Liver (tissue), 9 donors: ENCODE data around the gene HPS5. TPM values are rescaled to one million over a fixed set of nuclear protein-coding genes. Genes with fewer than 3 reads are reported as not detected.

Experiments used
- DNase-seq: peaks from one replicate; pipeline ENCODE4 v3.0.0-alpha.2; 2017; ENCODE audit warnings: low spot score
- H3K27ac ChIP-seq, 2 donors: one replicate each; pipeline ENCODE4 v1.7.0; 2013; ENCODE audit warnings: inconsistent platforms in 2 of 2, low read length in 2 of 2, control low read depth in 1 of 2, low read depth in 1 of 2, mild to moderate bottlenecking in 1 of 2
- H3K27me3 ChIP-seq, 4 donors: one replicate each; pipeline versions ENCODE4 v1.6.1 to v1.7.0; 2013; ENCODE audit warnings: low read length in 3 of 4, inconsistent platforms in 1 of 4, mild to moderate bottlenecking in 1 of 4, moderate library complexity in 1 of 4; ENCODE audit not compliant: control insufficient read depth in 4 of 4, insufficient read depth in 4 of 4
- H3K36me3 ChIP-seq, 4 donors: one replicate each; pipeline versions ENCODE4 v1.6.1 to v1.7.0; 2013; ENCODE audit warnings: low read length in 3 of 4, mild to moderate bottlenecking in 3 of 4, low read depth in 1 of 4, moderate library complexity in 1 of 4; ENCODE audit not compliant: control insufficient read depth in 4 of 4, insufficient read depth in 3 of 4
- H3K4me1 ChIP-seq, 4 donors: one replicate each; pipeline versions ENCODE4 v1.6.1 to v1.7.0; 2013; ENCODE audit warnings: low read length in 3 of 4, mild to moderate bottlenecking in 3 of 4, moderate library complexity in 1 of 4; ENCODE audit not compliant: control insufficient read depth in 4 of 4, insufficient read depth in 4 of 4
- H3K4me3 ChIP-seq, 3 donors: one replicate each; pipeline versions ENCODE4 v1.6.1 to v1.7.0; 2013; ENCODE audit warnings: low read length in 3 of 3, control low read depth in 1 of 3, low read depth in 1 of 3, mild to moderate bottlenecking in 1 of 3
- H3K9ac ChIP-seq, 2 donors: one replicate each; pipeline ENCODE4 v1.7.0; 2013; ENCODE audit warnings: low read length in 2 of 2, mild to moderate bottlenecking in 2 of 2, moderate library complexity in 2 of 2, control low read depth in 1 of 2, low read depth in 1 of 2
- H3K9me3 ChIP-seq, 4 donors: one replicate each; pipeline versions ENCODE4 v1.6.1 to v1.7.0; 2013; ENCODE audit warnings: low read length in 3 of 4; ENCODE audit not compliant: control insufficient read depth in 4 of 4
- CTCF ChIP-seq: fragments of 150-350 bp; IDR thresholded peaks from 2 replicates; pipeline ENCODE4 v1.5.1; 2017; ENCODE audit warnings: improper control_type of control experiment, low read depth, low read length; ENCODE audit not compliant: missing input control
- EGR1 ChIP-seq, 2 donors: IDR thresholded peaks; 2 replicates each; pipeline ENCODE4 v1.6.1; 2016 to 2018; ENCODE audit warnings: antibody characterized with exemption in 2 of 2, low read depth in 2 of 2
- FOXA1 ChIP-seq: IDR thresholded peaks from 2 replicates; pipeline ENCODE4 v1.6.1; 2016; ENCODE audit warnings: antibody characterized with exemption
- FOXA2 ChIP-seq: IDR thresholded peaks from 2 replicates; pipeline ENCODE4 v1.6.1; 2016; ENCODE audit warnings: antibody characterized with exemption
- GABPA ChIP-seq, 2 donors: IDR thresholded peaks in 1 of 2; conservative IDR thresholded peaks in 1 of 2; 2 replicates each; pipeline ENCODE4 v1.6.1; 2016; ENCODE audit warnings: antibody characterized with exemption in 2 of 2, mild to moderate bottlenecking in 1 of 2, moderate library complexity in 1 of 2
- HNF4A ChIP-seq, 2 donors: conservative IDR thresholded peaks; 2 replicates each; pipeline ENCODE4 v1.6.1; 2016; ENCODE audit warnings: antibody characterized with exemption in 2 of 2, mild to moderate bottlenecking in 2 of 2
- HNF4G ChIP-seq: IDR thresholded peaks from 2 replicates; pipeline ENCODE4 v1.6.1; 2016; ENCODE audit warnings: antibody characterized with exemption
- JUND ChIP-seq, 2 donors: IDR thresholded peaks; 2 replicates each; pipeline ENCODE4 v1.6.1; 2016; ENCODE audit warnings: antibody characterized with exemption in 2 of 2
- NR2F2 ChIP-seq: IDR thresholded peaks from 2 replicates; pipeline ENCODE4 v1.6.1; 2016; ENCODE audit warnings: antibody characterized with exemption
- RAD21 ChIP-seq, 2 donors: IDR thresholded peaks; 2 replicates each; pipeline ENCODE4 v1.6.1; 2016; ENCODE audit warnings: antibody characterized with exemption in 2 of 2, mild to moderate bottlenecking in 2 of 2
- REST ChIP-seq: IDR thresholded peaks from 2 replicates; pipeline ENCODE4 v1.6.1; 2016; ENCODE audit warnings: antibody characterized with exemption, mild to moderate bottlenecking
- RXRA ChIP-seq, 2 donors: IDR thresholded peaks; 2 replicates each; pipeline ENCODE4 v1.6.1; 2017 to 2018; ENCODE audit warnings: antibody characterized with exemption in 2 of 2, mild to moderate bottlenecking in 1 of 2
- SP1 ChIP-seq: IDR thresholded peaks from 2 replicates; pipeline ENCODE4 v1.6.1; 2018; ENCODE audit warnings: antibody characterized with exemption, mild to moderate bottlenecking
- TAF1 ChIP-seq: conservative IDR thresholded peaks from 2 replicates; pipeline ENCODE4 v1.6.1; 2016; ENCODE audit warnings: antibody characterized with exemption, mild to moderate bottlenecking
- YY1 ChIP-seq: IDR thresholded peaks from 2 replicates; pipeline ENCODE4 v1.6.1; 2016; ENCODE audit warnings: antibody characterized with exemption, mild to moderate bottlenecking
- WGBS: extraction: QIAGEN DNeasy Blood & Tissue Kit; methylation state at CpG from one replicate; pipeline ENCODE4 v1.1.7; 2013; 5-methylcytosine and 5-hydroxymethylcytosine counted together
- polyA plus RNA-seq, 2 donors: library from polyadenylated mRNA; stranded (reverse) in 1 of 2; unstranded in 1 of 2; fragments of 200-250 nt in 1 of 2; fragments of >200 nt in 1 of 2; fragmentation: Nextera tagmentation in 1 of 2; extraction: Ambion mirVana in 1 of 2; gene quantifications; one replicate each; pipeline versions ENCODE4 v1.2.1 to v1.2.3, GENCODE V29; 2013 to 2015
- total RNA-seq, 2 donors: library from RNA; depleted of rRNA; stranded (reverse); fragments of >200 nt; gene quantifications; one replicate each; pipeline ENCODE4 v1.2.3, GENCODE V29; 2014
- TF ChIP-seq, protein P1 (sequence below): IDR thresholded peaks from 2 replicates; pipeline ENCODE4 v1.6.1; 2016; ENCODE audit warnings: antibody characterized with exemption
- TF ChIP-seq, protein P2 (sequence below): IDR thresholded peaks from 2 replicates; pipeline ENCODE4 v1.6.1; 2016; ENCODE audit warnings: antibody characterized with exemption
- TF ChIP-seq, protein P3 (sequence below): IDR thresholded peaks from 2 replicates; pipeline ENCODE4 v1.6.1; 2016; ENCODE audit warnings: antibody characterized with exemption
- donor health status: healthy.
- donor health status: healthy.
- donor health status: healthy.
- donor health status: healthy.
- donor health status: healthy.

Gene HPS5
- total and polyA plus RNA-seq, 4 donors = 15.7 to 134 (median 24.2) TPM

DNA sequence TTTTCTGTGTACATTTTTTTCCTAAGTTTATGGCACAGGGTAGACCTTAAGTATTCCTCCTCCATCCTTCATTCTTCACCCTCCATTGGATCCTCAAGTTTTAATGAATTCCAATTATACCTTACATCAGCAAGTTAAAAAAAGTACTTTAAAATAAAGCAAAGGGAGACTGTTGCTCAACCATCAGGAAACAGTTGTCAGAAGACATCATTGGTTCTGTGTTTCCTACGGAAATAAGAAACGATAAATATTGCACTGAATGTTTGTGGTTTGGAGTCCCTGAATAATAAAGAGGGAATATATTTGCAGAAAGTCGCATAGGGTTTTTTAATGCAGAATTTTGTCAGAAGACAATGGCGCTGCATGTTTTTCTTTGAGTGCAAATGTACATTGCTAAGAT lies 44.3 kb upstream of the HPS5 start:
- WGBS = 81% methylated on average over 4 of the region's 4 CpGs
- TF ChIP-seq HNF4A (conservative IDR thresholded peaks at IDR 0.05) (no peak), NR2F2 (no peak), RXRA (IDR thresholded peaks at IDR 0.05) (no peak), FOXA1 (no peak), GABPA (IDR thresholded peaks at IDR 0.05 in 1 of 2, conservative IDR thresholded peaks at IDR 0.05 in 1 of 2) (no peak), JUND (IDR thresholded peaks at IDR 0.05) (no peak), YY1 (no peak)
- TF ChIP-seq, protein P1, sequence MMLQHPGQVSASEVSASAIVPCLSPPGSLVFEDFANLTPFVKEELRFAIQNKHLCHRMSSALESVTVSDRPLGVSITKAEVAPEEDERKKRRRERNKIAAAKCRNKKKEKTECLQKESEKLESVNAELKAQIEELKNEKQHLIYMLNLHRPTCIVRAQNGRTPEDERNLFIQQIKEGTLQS = no peak
- H3K27me3 ChIP-seq = no peaks in the 10 kb centered on the region
- H3K9ac ChIP-seq = no peak overlapping the region
- no peak for DNase-seq
- H3K4me1 ChIP-seq = no peaks in the 10 kb centered on the region
- H3K27ac ChIP-seq = no peak overlapping the region
- H3K36me3 ChIP-seq = peaks cover 8 to 47% (median 43%) of the 10 kb centered on the region in 4 donors
- no peak overlapping the region for H3K4me3 ChIP-seq
- no peaks in the 10 kb centered on the region for H3K9me3 ChIP-seq

DNA sequence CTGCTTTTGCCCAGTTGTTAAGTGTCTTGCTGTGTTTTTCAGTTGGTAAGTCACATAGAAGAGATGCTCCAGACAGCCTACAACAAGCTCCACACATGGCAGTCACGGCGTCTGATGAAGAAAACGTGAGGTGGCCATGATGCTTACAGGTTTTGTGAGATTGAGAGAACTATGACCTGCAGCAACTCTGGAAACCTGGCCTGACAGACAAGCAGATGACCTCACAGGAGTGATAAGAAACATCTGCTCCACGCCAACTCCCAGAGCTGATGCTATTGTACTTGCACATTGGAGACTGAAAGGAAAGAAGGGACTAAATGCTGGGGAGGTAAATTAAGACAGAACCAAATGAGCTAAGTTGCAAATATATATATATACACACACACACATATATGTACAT lies 43.8 kb upstream of the HPS5 start:
- H3K36me3 ChIP-seq = peaks cover 12 to 51% (median 46%) of the 10 kb centered on the region in 4 donors
- no peak overlapping the region for H3K4me3 ChIP-seq
- DNase-seq = no peak
- no peak for TF ChIP-seq HNF4A (conservative IDR thresholded peaks at IDR 0.05)
- TF ChIP-seq, protein P1 = no peak
- H3K27ac ChIP-seq = no peak overlapping the region
- H3K9ac ChIP-seq = no peak overlapping the region
- no peaks in the 10 kb centered on the region for H3K27me3 ChIP-seq
- H3K4me1 ChIP-seq = no peaks in the 10 kb centered on the region
- 93% methylated on average over 4 of the region's 4 CpGs for WGBS
- no peaks in the 10 kb centered on the region for H3K9me3 ChIP-seq

- Histone ChIP-seq H3K4me1 (no peaks in the 10 kb centered on the region), H3K36me3 (peaks cover 14 to 59% (median 51%) of the 10 kb centered on the region in 4 donors), H3K9me3 (no peaks in the 10 kb centered on the region), H3K27me3 (no peaks in the 10 kb centered on the region), H3K9ac (no peak overlapping the region), H3K27ac (no peak overlapping the region), H3K4me3 (no peak overlapping the region)
- TF ChIP-seq FOXA2 = no peak
- no peak for TF ChIP-seq GABPA (IDR thresholded peaks at IDR 0.05 in 1 of 2, conservative IDR thresholded peaks at IDR 0.05 in 1 of 2)
- no peak for TF ChIP-seq YY1
- no peak for TF ChIP-seq TAF1
- no peak for TF ChIP-seq RAD21 (IDR thresholded peaks at IDR 0.05)
- no peak for TF ChIP-seq FOXA1
- no peak for TF ChIP-seq RXRA (IDR thresholded peaks at IDR 0.05)
- TF ChIP-seq CTCF = no peak
- no peak for TF ChIP-seq REST
- TF ChIP-seq JUND (IDR thresholded peaks at IDR 0.05) = no peak
- no peak for TF ChIP-seq NR2F2
- TF ChIP-seq HNF4A (conservative IDR thresholded peaks at IDR 0.05) = no peak
- TF ChIP-seq, protein P2, sequence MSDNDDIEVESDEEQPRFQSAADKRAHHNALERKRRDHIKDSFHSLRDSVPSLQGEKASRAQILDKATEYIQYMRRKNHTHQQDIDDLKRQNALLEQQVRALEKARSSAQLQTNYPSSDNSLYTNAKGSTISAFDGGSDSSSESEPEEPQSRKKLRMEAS = no peak
- TF ChIP-seq, protein P1 = no peak
- no peak for TF ChIP-seq SP1
- no peak for TF ChIP-seq HNF4G
- TF ChIP-seq, protein P3, sequence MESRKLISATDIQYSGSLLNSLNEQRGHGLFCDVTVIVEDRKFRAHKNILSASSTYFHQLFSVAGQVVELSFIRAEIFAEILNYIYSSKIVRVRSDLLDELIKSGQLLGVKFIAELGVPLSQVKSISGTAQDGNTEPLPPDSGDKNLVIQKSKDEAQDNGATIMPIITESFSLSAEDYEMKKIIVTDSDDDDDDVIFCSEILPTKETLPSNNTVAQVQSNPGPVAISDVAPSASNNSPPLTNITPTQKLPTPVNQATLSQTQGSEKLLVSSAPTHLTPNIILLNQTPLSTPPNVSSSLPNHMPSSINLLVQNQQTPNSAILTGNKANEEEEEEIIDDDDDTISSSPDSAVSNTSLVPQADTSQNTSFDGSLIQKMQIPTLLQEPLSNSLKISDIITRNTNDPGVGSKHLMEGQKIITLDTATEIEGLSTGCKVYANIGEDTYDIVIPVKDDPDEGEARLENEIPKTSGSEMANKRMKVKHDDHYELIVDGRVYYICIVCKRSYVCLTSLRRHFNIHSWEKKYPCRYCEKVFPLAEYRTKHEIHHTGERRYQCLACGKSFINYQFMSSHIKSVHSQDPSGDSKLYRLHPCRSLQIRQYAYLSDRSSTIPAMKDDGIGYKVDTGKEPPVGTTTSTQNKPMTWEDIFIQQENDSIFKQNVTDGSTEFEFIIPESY = no peak
- TF ChIP-seq EGR1 (IDR thresholded peaks at IDR 0.05; ENCODE audit: low read depth in 2 of 2) = no peak
- no peak for DNase-seq
- WGBS = 96% methylated on average over 4 of the region's 4 CpGs
These were observed 42.6 kb upstream of the HPS5 start for GRCh38 chr11:18364495-18365073.
